ENCODE data around the gene SCAP.

The SCAP gene

GRCh38 chr3:47399016-47399415 is 76.7 kb downstream of the SCAP start:
- no peak overlapping the region for H3K4me3 ChIP-seq (ENCODE audit: control insufficient read depth, low read depth, low read length)
- TF ChIP-seq CTCF (IDR thresholded peaks at IDR 0.05; ENCODE audit: control insufficient read depth, insufficient read depth, low read depth, low read length, missing control alignments): no peak
- no peak for DNase-seq (ENCODE audit: low read depth)

- no peak overlapping the region for H3K4me3 ChIP-seq (ENCODE audit: control insufficient read depth, low read depth, low read length)
- DNase-seq (ENCODE audit: low read depth): no peak
- no peak for TF ChIP-seq CTCF (IDR thresholded peaks at IDR 0.05; ENCODE audit: control insufficient read depth, insufficient read depth, low read depth, low read length, missing control alignments)
Measured at GRCh38 chr3:47398228-47398627, 77.5 kb downstream of the SCAP start.

- TF ChIP-seq CTCF (IDR thresholded peaks at IDR 0.05; ENCODE audit: control insufficient read depth, insufficient read depth, low read depth, low read length, missing control alignments): no peak
- no peak overlapping the region for H3K4me3 ChIP-seq (ENCODE audit: control insufficient read depth, low read depth, low read length)
- DNase-seq (ENCODE audit: low read depth): no peak
Measured at GRCh38 chr3:47394881-47395280, 80.9 kb downstream of the SCAP start.

GRCh38 chr3:47394140-47394870 is 81.4 kb downstream of the SCAP start:
- DNase-seq (ENCODE audit: low read depth): no peak
- no peak for TF ChIP-seq CTCF (IDR thresholded peaks at IDR 0.05; ENCODE audit: control insufficient read depth, insufficient read depth, low read depth, low read length, missing control alignments)
- H3K4me3 ChIP-seq (ENCODE audit: control insufficient read depth, low read depth, low read length): no peak overlapping the region

- no peak overlapping the region for H3K4me3 ChIP-seq (ENCODE audit: control insufficient read depth, low read depth, low read length)
- TF ChIP-seq CTCF (IDR thresholded peaks at IDR 0.05; ENCODE audit: control insufficient read depth, insufficient read depth, low read depth, low read length, missing control alignments): no peak
- DNase-seq (ENCODE audit: low read depth): no peak
Measured at GRCh38 chr3:47392933-47393332, 82.8 kb downstream of the SCAP start.

GRCh38 chr3:47385796-47386195 is 89.9 kb downstream of the SCAP start:
- TF ChIP-seq CTCF (IDR thresholded peaks at IDR 0.05; ENCODE audit: control insufficient read depth, insufficient read depth, low read depth, low read length, missing control alignments): no peak
- DNase-seq (ENCODE audit: low read depth): no peak
- H3K4me3 ChIP-seq (ENCODE audit: control insufficient read depth, low read depth, low read length): no peak overlapping the region
